Gastroesophageal sphincter (tissue), 4 donors: Measurements from ENCODE around the gene PAXIP1. TPM values are rescaled to one million over a fixed set of nuclear protein-coding genes. Genes with fewer than 3 reads are reported as not detected.

Source experiments
- ATAC-seq: fragments of 150-250 bp; one replicate; pipeline ENCODE4 v1.9.1; 2016; ENCODE audit warnings: mild to moderate bottlenecking, moderate library complexity
- H3K27ac ChIP-seq, 4 donors: fragments of 200-600 bp; sonication (generic) in 3 of 4; 1 replicate in 3 of 4; 2 replicates in 1 of 4; pipeline ENCODE4 v1.5.1; 2016 to 2019
- H3K27me3 ChIP-seq: fragments of 200-600 bp; sonication (generic); one replicate; pipeline ENCODE4 v1.5.1; 2019
- H3K36me3 ChIP-seq, 2 donors: fragments of 200-600 bp; sonication (generic); one replicate each; pipeline ENCODE4 v1.5.1; 2019; ENCODE audit warnings: control low read depth in 1 of 2
- H3K4me1 ChIP-seq, 3 donors: fragments of 200-600 bp; sonication (generic); 1 replicate in 2 of 3; 2 replicates in 1 of 3; pipeline ENCODE4 v1.5.1; 2016 to 2019; ENCODE audit warnings: control low read depth in 2 of 3
- H3K4me3 ChIP-seq, 2 donors: fragments of 200-600 bp; sonication (generic); one replicate each; pipeline ENCODE4 v1.5.1; 2019; ENCODE audit warnings: mild to moderate bottlenecking in 1 of 2, moderate library complexity in 1 of 2
- H3K9me3 ChIP-seq, 3 donors: fragments of 200-600 bp; sonication (generic); one replicate each; pipeline ENCODE4 v1.5.1; 2017 to 2019; ENCODE audit warnings: control low read depth in 2 of 3
- CTCF ChIP-seq, 4 experiments: fragments of 200-600 bp in 2 of 4; fragments of 450-650 bp in 2 of 4; sonication (generic) in 1 of 4; IDR thresholded peaks; one replicate each; pipeline ENCODE4 v1.5.1; 2017 to 2019; ENCODE audit warnings: antibody characterized with exemption in 4 of 4, mild to moderate bottlenecking in 2 of 4, moderate library complexity in 2 of 4
- EP300 ChIP-seq: sonication (generic); formaldehyde crosslinking; IDR thresholded peaks from one replicate; pipeline ENCODE4 v1.6.1; 2017; ENCODE audit warnings: antibody characterized with exemption, mild to moderate bottlenecking
- POLR2A ChIP-seq, 2 donors: fragments of 450-650 bp; IDR thresholded peaks; one replicate each; pipeline ENCODE4 v1.6.1; 2017; ENCODE audit warnings: antibody characterized with exemption in 2 of 2, mild to moderate bottlenecking in 2 of 2, moderate library complexity in 1 of 2
- POLR2AphosphoS5 ChIP-seq: sonication (generic); formaldehyde crosslinking; IDR thresholded peaks from one replicate; pipeline ENCODE4 v1.6.1; 2017; ENCODE audit warnings: antibody characterized with exemption
- whole genome bisulfite sequencing, 2 donors: methylation state at CpG; one replicate each; pipeline ENCODE4 v1.1.5; 2018; ENCODE audit warnings: low coverage in 1 of 2; 5-methylcytosine and 5-hydroxymethylcytosine counted together
- total RNA-seq, 4 donors: library from RNA; depleted of rRNA; stranded (reverse); fragments of >200 nt; gene quantifications; one replicate each; pipeline ENCODE4 v1.1.0, GENCODE V29; 2016

PAXIP1 gene
- total RNA-seq, 4 donors from 2014 or later = 8.1 to 14.3 (median 10.6) TPM

GRCh38 chr7:154914996-154915380 is 87.9 kb downstream of the PAXIP1 start:
- no peak overlapping the region for H3K27ac ChIP-seq
- 83% methylated on average over 1 of the region's 18 CpGs; no CpG with 5 or more reads in 1 of the 2 donors for WGBS, 2 donors
- ATAC-seq = no peak
- no peaks in the 10 kb centered on the region for H3K36me3 ChIP-seq
- H3K4me3 ChIP-seq = no peak overlapping the region
- peaks cover 44% of the 10 kb centered on the region for H3K27me3 ChIP-seq
- TF ChIP-seq CTCF (IDR thresholded peaks at IDR 0.05) (no peak), EP300 (no peak), POLR2AphosphoS5 (no peak), POLR2A (IDR thresholded peaks at IDR 0.05) (no peak)
- H3K9me3 ChIP-seq = peaks cover 0 to 13% (median 0%) of the 10 kb centered on the region in 3 donors
- peaks cover 0 to 12% (median 3%) of the 10 kb centered on the region in 3 donors for H3K4me1 ChIP-seq

- H3K4me3 ChIP-seq = peak overlapping the region in 1 of 2 donors; percentile 42
- no peaks in the 10 kb centered on the region for H3K36me3 ChIP-seq
- H3K4me1 ChIP-seq = peaks cover 0 to 12% (median 3%) of the 10 kb centered on the region in 3 donors
- WGBS, 2 donors = 51% methylated on average over 7 of the region's 36 CpGs; no CpG with 5 or more reads in 1 of the 2 donors
- TF ChIP-seq EP300 = no peak
- no peak for TF ChIP-seq POLR2A (IDR thresholded peaks at IDR 0.05)
- no peak for TF ChIP-seq CTCF (IDR thresholded peaks at IDR 0.05)
- peaks cover 0 to 13% (median 0%) of the 10 kb centered on the region in 3 donors for H3K9me3 ChIP-seq
- no peak overlapping the region for H3K27ac ChIP-seq
- no peak for ATAC-seq
- peaks cover 50% of the 10 kb centered on the region for H3K27me3 ChIP-seq
Measured at GRCh38 chr7:154914308-154914995, 88.5 kb downstream of the PAXIP1 start.

GRCh38 chr7:154913638-154914307 is 89.2 kb downstream of the PAXIP1 start:
- Histone ChIP-seq H3K27me3 (peaks cover 56% of the 10 kb centered on the region), H3K4me1 (peaks cover 0 to 12% (median 3%) of the 10 kb centered on the region in 3 donors), H3K4me3 (peak overlapping the region in 1 of 2 donors; percentile 42), H3K36me3 (no peaks in the 10 kb centered on the region), H3K27ac (no peak overlapping the region), H3K9me3 (peaks cover 0 to 13% (median 0%) of the 10 kb centered on the region in 3 donors)
- TF ChIP-seq CTCF (IDR thresholded peaks at IDR 0.05) (peak in 3 of 4 experiments; percentile 70 to 91 (median 79)), POLR2AphosphoS5 (no peak)
- ATAC-seq = peak; percentile 86
- 18% methylated on average over 9 of the region's 43 CpGs; no CpG with 5 or more reads in 1 of the 2 donors for WGBS, 2 donors

- TF ChIP-seq POLR2AphosphoS5 (no peak), POLR2A (IDR thresholded peaks at IDR 0.05) (no peak), CTCF (IDR thresholded peaks at IDR 0.05) (no peak), EP300 (no peak)
- Histone ChIP-seq H3K9me3 (peaks cover 0 to 13% (median 0%) of the 10 kb centered on the region in 3 donors), H3K36me3 (no peaks in the 10 kb centered on the region), H3K4me1 (peaks cover 0 to 12% (median 3%) of the 10 kb centered on the region in 3 donors), H3K27ac (no peak overlapping the region), H3K27me3 (peaks cover 61% of the 10 kb centered on the region), H3K4me3 (no peak overlapping the region)
- ATAC-seq = no peak
- WGBS, 2 donors = 56 to 63% methylated on average over 12 to 20 of the region's 22 CpGs
Measured at GRCh38 chr7:154912871-154913637, 89.9 kb downstream of the PAXIP1 start.
